ENCODE measurements around the gene MGAT5B.

- TF ChIP-seq, protein P1, sequence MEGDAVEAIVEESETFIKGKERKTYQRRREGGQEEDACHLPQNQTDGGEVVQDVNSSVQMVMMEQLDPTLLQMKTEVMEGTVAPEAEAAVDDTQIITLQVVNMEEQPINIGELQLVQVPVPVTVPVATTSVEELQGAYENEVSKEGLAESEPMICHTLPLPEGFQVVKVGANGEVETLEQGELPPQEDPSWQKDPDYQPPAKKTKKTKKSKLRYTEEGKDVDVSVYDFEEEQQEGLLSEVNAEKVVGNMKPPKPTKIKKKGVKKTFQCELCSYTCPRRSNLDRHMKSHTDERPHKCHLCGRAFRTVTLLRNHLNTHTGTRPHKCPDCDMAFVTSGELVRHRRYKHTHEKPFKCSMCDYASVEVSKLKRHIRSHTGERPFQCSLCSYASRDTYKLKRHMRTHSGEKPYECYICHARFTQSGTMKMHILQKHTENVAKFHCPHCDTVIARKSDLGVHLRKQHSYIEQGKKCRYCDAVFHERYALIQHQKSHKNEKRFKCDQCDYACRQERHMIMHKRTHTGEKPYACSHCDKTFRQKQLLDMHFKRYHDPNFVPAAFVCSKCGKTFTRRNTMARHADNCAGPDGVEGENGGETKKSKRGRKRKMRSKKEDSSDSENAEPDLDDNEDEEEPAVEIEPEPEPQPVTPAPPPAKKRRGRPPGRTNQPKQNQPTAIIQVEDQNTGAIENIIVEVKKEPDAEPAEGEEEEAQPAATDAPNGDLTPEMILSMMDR (IDR thresholded peaks at IDR 0.05 in 2 of 3, conservative IDR thresholded peaks at IDR 0.05 in 1 of 3; ENCODE audit: borderline replicate concordance in 1 of 3, insufficient read depth in 1 of 3, low read depth in 2 of 3, low read length in 2 of 3), result no peak
- no peak for TF ChIP-seq POLR2A (IDR thresholded peaks at IDR 0.05; ENCODE audit: borderline replicate concordance, extremely low read depth, insufficient read depth, insufficient read length)
- no peak for TF ChIP-seq SIN3A (IDR thresholded peaks at IDR 0.05; ENCODE audit: low read depth)
- no peak for TF ChIP-seq SP1 (IDR thresholded peaks at IDR 0.05; ENCODE audit: low read depth)
- TF ChIP-seq, protein P2, sequence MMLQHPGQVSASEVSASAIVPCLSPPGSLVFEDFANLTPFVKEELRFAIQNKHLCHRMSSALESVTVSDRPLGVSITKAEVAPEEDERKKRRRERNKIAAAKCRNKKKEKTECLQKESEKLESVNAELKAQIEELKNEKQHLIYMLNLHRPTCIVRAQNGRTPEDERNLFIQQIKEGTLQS (IDR thresholded peaks at IDR 0.05), result no peak
- no peak for TF ChIP-seq CBX3 (IDR thresholded peaks at IDR 0.05; ENCODE audit: low read depth)
- TF ChIP-seq ZFX (IDR thresholded peaks at IDR 0.05), result no peak
- TF ChIP-seq FOSL1 (IDR thresholded peaks at IDR 0.05; ENCODE audit: low read depth), result no peak
Measured at GRCh38 chr17:76987486-76988093, 119.4 kb downstream of the MGAT5B start.
